ENCODE data around the gene TGFB3.

Gene TGFB3

GRCh38 chr14:75911883-75912282 is 69.9 kb downstream of the TGFB3 start:
- H3K4me3 ChIP-seq (ENCODE audit: low read length in 2 of 2): no peak overlapping the region
- H3K27me3 ChIP-seq (ENCODE audit: control insufficient read depth in 2 of 2, insufficient read depth in 2 of 2, low read length in 2 of 2): no peaks in the 10 kb centered on the region
- H3K36me3 ChIP-seq (ENCODE audit: control insufficient read depth in 2 of 2, insufficient read depth in 2 of 2, low read length in 2 of 2): no peaks in the 10 kb centered on the region
- no peak overlapping the region for H3K9ac ChIP-seq (ENCODE audit: low read depth in 1 of 2, low read length in 2 of 2)
- no peaks in the 10 kb centered on the region for H3K9me3 ChIP-seq (ENCODE audit: control insufficient read depth in 2 of 2, low read length in 2 of 2)
- H3K4me1 ChIP-seq (ENCODE audit: control insufficient read depth in 2 of 2, insufficient read depth in 2 of 2, low read length in 2 of 2): peaks cover 0 to 7% of the 10 kb centered on the region in 2 donors
- no peak overlapping the region for H3K27ac ChIP-seq (ENCODE audit: low read depth in 2 of 2, low read length in 2 of 2)

GRCh38 chr14:75910048-75910447 is 71.7 kb downstream of the TGFB3 start:
- H3K36me3 ChIP-seq (ENCODE audit: control insufficient read depth in 2 of 2, insufficient read depth in 2 of 2, low read length in 2 of 2): no peaks in the 10 kb centered on the region
- no peak overlapping the region for H3K9ac ChIP-seq (ENCODE audit: low read depth in 1 of 2, low read length in 2 of 2)
- no peaks in the 10 kb centered on the region for H3K27me3 ChIP-seq (ENCODE audit: control insufficient read depth in 2 of 2, insufficient read depth in 2 of 2, low read length in 2 of 2)
- peak overlapping the region in 1 of 2 donors; percentile 25 for H3K27ac ChIP-seq (ENCODE audit: low read depth in 2 of 2, low read length in 2 of 2)
- H3K9me3 ChIP-seq (ENCODE audit: control insufficient read depth in 2 of 2, low read length in 2 of 2): no peaks in the 10 kb centered on the region
- peaks cover 0 to 7% of the 10 kb centered on the region in 2 donors for H3K4me1 ChIP-seq (ENCODE audit: control insufficient read depth in 2 of 2, insufficient read depth in 2 of 2, low read length in 2 of 2)
- H3K4me3 ChIP-seq (ENCODE audit: low read length in 2 of 2): no peak overlapping the region

GRCh38 chr14:75909630-75910029 is 72.2 kb downstream of the TGFB3 start:
- no peaks in the 10 kb centered on the region for H3K27me3 ChIP-seq (ENCODE audit: control insufficient read depth in 2 of 2, insufficient read depth in 2 of 2, low read length in 2 of 2)
- no peak overlapping the region for H3K27ac ChIP-seq (ENCODE audit: low read depth in 2 of 2, low read length in 2 of 2)
- H3K36me3 ChIP-seq (ENCODE audit: control insufficient read depth in 2 of 2, insufficient read depth in 2 of 2, low read length in 2 of 2): no peaks in the 10 kb centered on the region
- H3K9me3 ChIP-seq (ENCODE audit: control insufficient read depth in 2 of 2, low read length in 2 of 2): no peaks in the 10 kb centered on the region
- no peak overlapping the region for H3K9ac ChIP-seq (ENCODE audit: low read depth in 1 of 2, low read length in 2 of 2)
- H3K4me1 ChIP-seq (ENCODE audit: control insufficient read depth in 2 of 2, insufficient read depth in 2 of 2, low read length in 2 of 2): peaks cover 0 to 7% of the 10 kb centered on the region in 2 donors
- H3K4me3 ChIP-seq (ENCODE audit: low read length in 2 of 2): no peak overlapping the region

Measured in mucosa of rectum (tissue), 2 donors.